ENCODE data around the gene BEX3. TPM values are rescaled to one million over a fixed set of nuclear protein-coding genes. Genes with fewer than 3 reads are reported as not detected.
A peak's percentile ranks its signal among the peaks of the same experiment; 100 is the strongest.

Gene BEX3
- total RNA-seq = 29.2 TPM
- polyA plus RNA-seq = 100 to 1,000 TPM; 115 to 166 (median 150) TPM

- no peaks in the 10 kb centered on the region for H3K36me3 Mint-ChIP-seq
- H3K27ac ChIP-seq (ENCODE audit: insufficient read depth, low read length, poor library complexity, severe bottlenecking) = peak within 1 kb of the TSS; percentile 14
- no peaks in the 10 kb centered on the region for H3K27me3 Mint-ChIP-seq
- H3K4me1 Mint-ChIP-seq = peaks cover 3 to 9% (median 5%) of the 10 kb centered on the region in 4 donors
- peak; percentile 21 to 55 (median 39) for DNase-seq
- peaks cover 0 to 2% (median 0%) of the 10 kb centered on the region in 7 donors for H3K9me3 Mint-ChIP-seq
- H3K4me3 ChIP-seq (ENCODE audit: low read depth, low read length) = peak within 1 kb of the TSS; percentile 53
- no peaks in the 10 kb centered on the region for H3K27me3 ChIP-seq (ENCODE audit: control insufficient read depth, insufficient read depth, low read length)
- ATAC-seq (ENCODE audit: low read depth in 2 of 2) = peak; percentile 64 to 70
- H3K4me3 Mint-ChIP-seq = peak within 1 kb of the TSS; percentile 82 to 90 (median 87)
- H3K27ac Mint-ChIP-seq = peak within 1 kb of the TSS; percentile 64 to 90 (median 86)
- H3K9me3 ChIP-seq (ENCODE audit: control insufficient read depth in 2 of 2, low read length in 2 of 2) = no peaks in the 10 kb centered on the region
- no peaks in the 10 kb centered on the region for H3K4me1 ChIP-seq (ENCODE audit: control insufficient read depth, insufficient read depth, low read length, poor library complexity, severe bottlenecking)
- no peaks in the 10 kb centered on the region for H3K36me3 ChIP-seq (ENCODE audit: control insufficient read depth, insufficient read depth, low read length)
Measured at GRCh38 chrX:103376118-103376978, at the start of gene BEX3. Gene BEX3, plus strand, starts transcription at chrX:103376538. Its CDS starts 984 bp downstream, at chrX:103377522.

GRCh38 chrX:103329991-103330390, 46.3 kb upstream of the BEX3 start, which contains the start of gene TCEAL7:
Gene TCEAL7, plus strand, starts transcription at chrX:103330239. Its CDS starts 1,165 bp downstream, at chrX:103331404.
- H3K4me3 Mint-ChIP-seq = peak within 1 kb of the TSS in 1 of 4 donors; percentile 47
- Histone ChIP-seq H3K27ac (ENCODE audit: insufficient read depth, low read length, poor library complexity, severe bottlenecking) (no peak within 1 kb of the TSS), H3K9me3 (ENCODE audit: control insufficient read depth in 2 of 2, low read length in 2 of 2) (no peaks in the 10 kb centered on the region), H3K27me3 (ENCODE audit: control insufficient read depth, insufficient read depth, low read length) (no peaks in the 10 kb centered on the region), H3K4me3 (ENCODE audit: low read depth, low read length) (no peak within 1 kb of the TSS), H3K4me1 (ENCODE audit: control insufficient read depth, insufficient read depth, low read length, poor library complexity, severe bottlenecking) (no peaks in the 10 kb centered on the region), H3K36me3 (ENCODE audit: control insufficient read depth, insufficient read depth, low read length) (no peaks in the 10 kb centered on the region)
- H3K9me3 Mint-ChIP-seq = no peaks in the 10 kb centered on the region
- H3K4me1 Mint-ChIP-seq = peaks cover 0 to 3% (median 0%) of the 10 kb centered on the region in 4 donors
- H3K27ac Mint-ChIP-seq = peak within 1 kb of the TSS in 1 of 3 donors; percentile 63
- H3K27me3 Mint-ChIP-seq = peaks cover 16% of the 10 kb centered on the region
- DNase-seq = no peak
- no peaks in the 10 kb centered on the region for H3K36me3 Mint-ChIP-seq
- ATAC-seq (ENCODE audit: low read depth in 2 of 2) = no peak

GRCh38 chrX:103330681-103331288, 45.6 kb upstream of the BEX3 start:
- Mint-ChIP-seq H3K36me3 (no peaks in the 10 kb centered on the region), H3K4me3 (peak overlapping the region in 1 of 4 donors; percentile 47), H3K9me3 (no peaks in the 10 kb centered on the region), H3K27me3 (peaks cover 16% of the 10 kb centered on the region), H3K27ac (no peak overlapping the region), H3K4me1 (peaks cover 0 to 3% (median 0%) of the 10 kb centered on the region in 4 donors)
- Histone ChIP-seq H3K9me3 (ENCODE audit: control insufficient read depth in 2 of 2, low read length in 2 of 2) (no peaks in the 10 kb centered on the region), H3K27ac (ENCODE audit: insufficient read depth, low read length, poor library complexity, severe bottlenecking) (no peak overlapping the region), H3K36me3 (ENCODE audit: control insufficient read depth, insufficient read depth, low read length) (no peaks in the 10 kb centered on the region), H3K27me3 (ENCODE audit: control insufficient read depth, insufficient read depth, low read length) (no peaks in the 10 kb centered on the region), H3K4me3 (ENCODE audit: low read depth, low read length) (no peak overlapping the region), H3K4me1 (ENCODE audit: control insufficient read depth, insufficient read depth, low read length, poor library complexity, severe bottlenecking) (no peaks in the 10 kb centered on the region)
- ATAC-seq (ENCODE audit: low read depth in 2 of 2) (no peak), DNase-seq (no peak)

- ATAC-seq (ENCODE audit: low read depth in 2 of 2) (no peak), DNase-seq (no peak)
- Mint-ChIP-seq H3K27me3 (peaks cover 8% of the 10 kb centered on the region), H3K36me3 (no peaks in the 10 kb centered on the region), H3K4me1 (peaks cover 0 to 6% (median 4%) of the 10 kb centered on the region in 4 donors), H3K9me3 (no peaks in the 10 kb centered on the region), H3K27ac (no peak overlapping the region), H3K4me3 (no peak overlapping the region)
- Histone ChIP-seq H3K27ac (ENCODE audit: insufficient read depth, low read length, poor library complexity, severe bottlenecking) (no peak overlapping the region), H3K27me3 (ENCODE audit: control insufficient read depth, insufficient read depth, low read length) (no peaks in the 10 kb centered on the region), H3K4me3 (ENCODE audit: low read depth, low read length) (no peak overlapping the region), H3K4me1 (ENCODE audit: control insufficient read depth, insufficient read depth, low read length, poor library complexity, severe bottlenecking) (no peaks in the 10 kb centered on the region), H3K9me3 (ENCODE audit: control insufficient read depth in 2 of 2, low read length in 2 of 2) (no peaks in the 10 kb centered on the region), H3K36me3 (ENCODE audit: control insufficient read depth, insufficient read depth, low read length) (no peaks in the 10 kb centered on the region)
Measured at GRCh38 chrX:103338663-103339062, 37.7 kb upstream of the BEX3 start.

GRCh38 chrX:103343105-103343504, 33.2 kb upstream of the BEX3 start:
- Histone ChIP-seq H3K36me3 (ENCODE audit: control insufficient read depth, insufficient read depth, low read length) (no peaks in the 10 kb centered on the region), H3K27ac (ENCODE audit: insufficient read depth, low read length, poor library complexity, severe bottlenecking) (no peak overlapping the region), H3K4me3 (ENCODE audit: low read depth, low read length) (no peak overlapping the region), H3K27me3 (ENCODE audit: control insufficient read depth, insufficient read depth, low read length) (no peaks in the 10 kb centered on the region), H3K9me3 (ENCODE audit: control insufficient read depth in 2 of 2, low read length in 2 of 2) (no peaks in the 10 kb centered on the region), H3K4me1 (ENCODE audit: control insufficient read depth, insufficient read depth, low read length, poor library complexity, severe bottlenecking) (no peaks in the 10 kb centered on the region)
- no peaks in the 10 kb centered on the region for H3K9me3 Mint-ChIP-seq
- H3K4me1 Mint-ChIP-seq = peaks cover 0 to 7% (median 4%) of the 10 kb centered on the region in 4 donors
- peak; percentile 4 to 62 (median 39) for DNase-seq
- H3K36me3 Mint-ChIP-seq = no peaks in the 10 kb centered on the region
- H3K27ac Mint-ChIP-seq = peak overlapping the region in 1 of 3 donors; percentile 39
- peaks cover 4% of the 10 kb centered on the region for H3K27me3 Mint-ChIP-seq
- peak in 1 of 2 donors; percentile 58 for ATAC-seq (ENCODE audit: low read depth in 2 of 2)
- H3K4me3 Mint-ChIP-seq = no peak overlapping the region

- H3K36me3 Mint-ChIP-seq = no peaks in the 10 kb centered on the region
- H3K27ac Mint-ChIP-seq = no peak overlapping the region
- Histone ChIP-seq H3K4me1 (ENCODE audit: control insufficient read depth, insufficient read depth, low read length, poor library complexity, severe bottlenecking) (no peaks in the 10 kb centered on the region), H3K9me3 (ENCODE audit: control insufficient read depth in 2 of 2, low read length in 2 of 2) (no peaks in the 10 kb centered on the region), H3K36me3 (ENCODE audit: control insufficient read depth, insufficient read depth, low read length) (no peaks in the 10 kb centered on the region), H3K27me3 (ENCODE audit: control insufficient read depth, insufficient read depth, low read length) (no peaks in the 10 kb centered on the region), H3K4me3 (ENCODE audit: low read depth, low read length) (no peak overlapping the region), H3K27ac (ENCODE audit: insufficient read depth, low read length, poor library complexity, severe bottlenecking) (no peak overlapping the region)
- H3K9me3 Mint-ChIP-seq = peaks cover 0 to 3% (median 0%) of the 10 kb centered on the region in 7 donors
- H3K27me3 Mint-ChIP-seq = peaks cover 11% of the 10 kb centered on the region
- ATAC-seq (ENCODE audit: low read depth in 2 of 2) (no peak), DNase-seq (no peak)
- H3K4me1 Mint-ChIP-seq = peaks cover 0 to 7% (median 4%) of the 10 kb centered on the region in 4 donors
- H3K4me3 Mint-ChIP-seq = no peak overlapping the region
Measured at GRCh38 chrX:103344606-103345005, 31.7 kb upstream of the BEX3 start.

GRCh38 chrX:103347682-103348397, 28.5 kb upstream of the BEX3 start:
- H3K9me3 ChIP-seq (ENCODE audit: control insufficient read depth in 2 of 2, low read length in 2 of 2) = no peaks in the 10 kb centered on the region
- Mint-ChIP-seq H3K4me3 (no peak overlapping the region), H3K27me3 (peaks cover 21% of the 10 kb centered on the region), H3K9me3 (peaks cover 0 to 3% (median 0%) of the 10 kb centered on the region in 7 donors), H3K27ac (no peak overlapping the region), H3K36me3 (no peaks in the 10 kb centered on the region), H3K4me1 (peaks cover 0 to 6% (median 4%) of the 10 kb centered on the region in 4 donors)
- H3K27ac ChIP-seq (ENCODE audit: insufficient read depth, low read length, poor library complexity, severe bottlenecking) = no peak overlapping the region
- no peaks in the 10 kb centered on the region for H3K27me3 ChIP-seq (ENCODE audit: control insufficient read depth, insufficient read depth, low read length)
- ATAC-seq (ENCODE audit: low read depth in 2 of 2) (no peak), DNase-seq (no peak)
- H3K4me1 ChIP-seq (ENCODE audit: control insufficient read depth, insufficient read depth, low read length, poor library complexity, severe bottlenecking) = no peaks in the 10 kb centered on the region
- no peak overlapping the region for H3K4me3 ChIP-seq (ENCODE audit: low read depth, low read length)
- H3K36me3 ChIP-seq (ENCODE audit: control insufficient read depth, insufficient read depth, low read length) = no peaks in the 10 kb centered on the region
